ENCODE results near the gene KRT15.
A peak's percentile ranks its signal among the peaks of the same experiment; 100 is the strongest.

Gene KRT15

DNA sequence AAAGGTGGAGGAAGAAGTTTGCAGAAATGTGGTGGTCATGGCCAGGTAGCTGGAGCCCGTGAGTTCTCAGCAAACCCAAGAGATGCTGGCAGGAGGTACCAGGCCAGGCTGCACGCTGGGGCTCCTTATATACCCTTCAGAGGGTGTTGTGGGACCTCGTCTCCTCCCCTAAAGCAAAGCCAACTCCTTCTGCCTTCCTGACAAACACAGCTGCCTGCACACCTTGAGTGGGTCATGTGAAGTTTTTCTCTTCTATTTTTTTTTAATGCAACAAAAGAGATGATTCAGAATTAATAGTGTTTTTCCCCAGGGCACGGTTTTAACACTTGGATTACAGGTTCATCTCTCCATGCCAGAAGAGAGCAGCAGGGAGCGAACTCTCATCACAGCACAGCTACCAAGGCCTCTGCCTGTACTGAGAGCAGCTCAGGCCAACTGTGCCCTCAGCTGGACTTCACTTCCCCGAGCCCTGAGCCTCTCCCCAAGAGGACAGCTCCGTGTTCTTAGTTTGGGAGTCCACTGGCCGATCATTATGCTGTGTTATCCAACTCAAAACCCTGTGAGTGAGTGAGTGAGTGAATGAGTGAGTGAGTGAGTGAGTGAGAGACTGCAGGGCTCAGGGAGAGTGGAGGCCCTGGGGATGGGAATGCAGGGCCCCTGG, at the start of gene KRT15:
Gene KRT15 (minus strand): TSS at position 102 of the 661 bp plus-strand sequence. CDS start 63 bp downstream, at position 39.
- DNase-seq: no peak

DNA sequence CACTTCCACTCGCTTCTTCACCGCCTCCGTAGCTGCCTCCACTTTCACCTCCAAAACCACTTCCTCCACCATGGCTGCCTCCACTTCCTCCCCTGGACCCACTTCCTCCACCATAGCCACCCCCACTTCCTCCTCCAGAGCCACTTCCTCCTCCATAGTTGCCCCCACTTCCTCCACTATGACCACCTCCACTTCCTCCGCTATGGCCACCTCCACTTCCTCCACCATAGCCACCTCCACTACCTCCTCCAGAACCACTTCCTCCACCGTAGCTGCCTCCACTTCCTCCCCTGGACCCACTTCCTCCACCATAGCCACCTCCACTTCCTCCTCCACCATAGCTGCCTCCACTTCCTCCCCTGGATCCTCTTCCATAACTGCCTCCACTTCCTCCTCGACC, 48.6 kb upstream of the KRT15 start:
- DNase-seq: no peak

DNA sequence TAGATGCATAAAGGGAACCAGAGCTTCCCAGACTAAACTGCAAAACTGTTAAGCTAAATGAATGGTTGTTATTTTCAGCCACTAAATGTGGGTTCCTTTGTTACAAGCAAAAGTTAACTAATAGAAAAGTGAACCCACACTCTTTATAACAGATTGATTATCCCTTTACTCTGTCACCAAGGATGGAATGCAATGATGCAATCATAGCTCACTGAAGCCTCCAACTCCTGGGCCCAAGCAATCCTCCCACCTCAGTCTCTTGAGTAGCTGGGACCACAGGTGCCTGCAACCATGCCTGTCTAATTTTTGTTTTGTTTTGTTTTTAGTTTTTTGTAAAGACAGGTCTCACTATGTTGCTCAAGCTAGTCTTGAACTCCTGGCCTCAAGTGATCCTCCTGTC, 46.6 kb upstream of the KRT15 start:
- no peak for DNase-seq

DNA sequence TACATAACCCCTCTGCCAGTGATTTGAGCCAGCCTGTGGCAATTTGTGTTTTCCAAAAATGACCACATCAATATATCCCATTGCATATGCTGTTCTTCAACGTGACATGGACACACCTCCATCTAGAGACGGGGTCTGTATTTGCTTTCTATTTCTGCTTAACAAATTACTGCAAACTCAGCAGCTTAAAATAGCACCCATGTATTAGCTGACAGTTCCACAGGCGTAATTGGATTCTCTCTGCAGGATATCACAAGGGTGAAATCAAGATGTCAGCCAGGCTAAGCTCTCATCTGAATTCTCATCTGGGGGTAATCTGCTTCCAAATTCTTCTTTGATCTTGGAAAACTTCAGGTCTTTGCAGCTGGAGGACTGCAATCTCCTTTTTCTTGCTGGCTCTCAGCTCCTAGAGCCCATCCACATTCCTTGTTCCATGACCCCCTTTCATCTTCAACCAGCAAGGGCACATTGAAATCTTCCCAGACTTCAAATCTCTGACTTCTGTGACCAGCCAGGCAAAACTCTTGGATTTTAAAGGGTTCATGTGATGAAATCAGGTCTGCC, 45.0 kb upstream of the KRT15 start:
- DNase-seq: no peak

DNA sequence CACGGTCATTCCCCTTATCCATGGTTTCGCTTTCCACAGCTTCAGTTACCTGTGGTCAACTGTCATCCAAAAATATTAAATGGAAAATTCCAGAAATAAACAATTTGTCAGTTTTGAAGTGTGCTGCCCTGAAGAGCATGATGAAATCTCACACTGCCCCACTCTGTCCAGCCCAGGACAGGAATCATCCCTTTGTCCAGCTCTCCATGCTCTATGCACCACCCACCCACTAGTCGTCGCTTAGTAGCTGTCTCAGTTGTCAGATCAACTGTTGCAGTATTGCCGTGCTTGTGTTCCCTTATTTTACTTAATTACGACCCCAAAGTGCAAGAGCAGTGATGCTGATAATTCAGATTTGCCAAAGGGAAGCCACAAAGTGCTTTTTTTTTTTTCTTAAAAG, 42.9 kb upstream of the KRT15 start:
- DNase-seq: no peak

DNA sequence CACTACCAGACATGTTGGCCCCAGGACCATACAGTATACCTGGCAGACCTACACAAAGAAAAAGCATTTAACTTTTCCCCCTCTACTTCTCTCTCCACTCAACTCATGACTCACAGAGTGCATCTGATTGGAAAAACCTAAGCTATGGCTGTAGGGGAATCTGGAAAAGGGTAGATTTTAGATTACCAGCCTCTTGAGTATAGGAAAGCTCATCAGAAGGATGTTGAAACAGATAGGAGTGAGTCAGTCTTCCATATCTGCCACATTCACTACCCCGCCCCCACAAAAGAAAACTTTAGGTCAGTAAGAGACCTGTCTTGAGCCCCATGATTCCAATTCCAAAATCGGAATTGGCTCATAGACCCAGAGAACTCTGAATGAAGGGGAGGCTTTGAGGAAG, 40.9 kb upstream of the KRT15 start:
- DNase-seq: no peak

DNA sequence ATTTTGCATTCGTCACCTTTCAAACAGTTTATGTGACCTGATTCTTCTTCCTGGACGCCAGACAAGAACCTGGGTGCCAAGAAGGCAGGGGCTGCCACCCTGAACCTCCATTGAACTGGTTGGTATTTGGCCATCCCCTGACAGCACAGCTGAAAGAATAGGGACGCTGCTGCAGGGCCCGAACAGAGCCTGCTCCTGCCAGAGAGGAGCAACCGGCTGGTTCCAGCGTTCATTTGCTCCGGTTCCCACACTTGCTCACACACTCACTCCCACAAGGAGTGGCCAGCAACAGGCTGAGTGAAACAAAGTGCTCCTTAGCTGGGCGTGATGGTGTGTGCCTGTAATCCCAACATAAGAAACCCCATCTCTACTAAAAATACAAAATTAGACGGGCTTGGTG, 38.2 kb upstream of the KRT15 start:
- no peak for DNase-seq

DNA sequence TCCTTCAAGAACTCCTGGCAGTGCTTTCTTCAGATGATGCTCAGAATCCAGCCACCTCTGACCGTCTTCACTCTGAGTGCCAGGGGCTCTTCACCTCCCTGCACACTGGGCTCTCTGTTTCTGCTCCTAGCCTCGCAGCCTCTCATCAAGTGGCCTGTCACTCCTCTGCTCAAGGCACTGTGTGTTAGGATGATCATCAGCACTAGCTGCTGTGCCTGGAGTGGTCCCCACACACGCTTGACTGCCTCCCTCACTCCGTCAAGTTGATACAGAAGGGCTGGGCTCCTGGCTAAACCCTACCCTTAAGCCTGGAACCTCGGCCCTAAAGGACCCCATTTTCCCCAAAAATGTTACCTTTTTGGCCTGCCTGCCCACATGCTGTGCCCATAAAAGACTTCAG, 37.6 kb upstream of the KRT15 start:
- no peak for DNase-seq

DNA sequence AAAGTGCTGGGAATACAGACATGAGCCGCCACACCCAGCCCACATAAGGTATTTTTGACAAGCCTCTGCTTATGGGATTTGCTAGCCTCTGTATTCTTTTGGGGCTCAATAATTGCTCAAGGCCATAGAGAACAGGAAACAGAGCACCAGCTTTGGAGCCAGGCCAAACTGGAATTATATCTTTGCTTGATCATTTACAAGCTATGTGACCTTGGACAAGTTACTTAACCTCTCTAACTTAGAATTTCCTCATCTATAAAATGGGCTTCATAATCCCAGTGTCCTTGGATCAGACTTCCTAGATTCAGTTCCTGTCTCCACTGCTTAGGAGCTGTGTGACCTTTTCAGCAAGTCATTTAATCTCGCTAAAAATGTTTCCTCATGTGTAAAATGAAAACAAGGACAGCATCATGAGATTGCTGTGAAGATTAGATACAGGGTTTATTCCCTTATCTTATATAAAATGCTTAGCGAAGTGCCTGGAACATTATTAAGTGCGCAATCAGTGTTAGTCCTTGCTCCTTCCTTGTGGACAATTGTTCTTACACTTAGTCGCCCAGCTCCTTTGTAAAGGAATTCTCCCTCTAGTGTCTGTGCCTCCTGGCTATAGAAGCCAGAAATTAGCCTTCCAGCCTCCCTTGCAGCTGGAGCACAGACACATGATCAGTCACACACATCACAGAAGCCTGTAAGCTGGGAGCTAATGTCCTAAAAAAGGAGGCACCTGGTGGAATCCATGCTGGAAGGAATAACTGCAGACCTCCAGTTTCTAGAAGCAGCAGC, 36.6 kb upstream of the KRT15 start:
- no peak for DNase-seq

DNA sequence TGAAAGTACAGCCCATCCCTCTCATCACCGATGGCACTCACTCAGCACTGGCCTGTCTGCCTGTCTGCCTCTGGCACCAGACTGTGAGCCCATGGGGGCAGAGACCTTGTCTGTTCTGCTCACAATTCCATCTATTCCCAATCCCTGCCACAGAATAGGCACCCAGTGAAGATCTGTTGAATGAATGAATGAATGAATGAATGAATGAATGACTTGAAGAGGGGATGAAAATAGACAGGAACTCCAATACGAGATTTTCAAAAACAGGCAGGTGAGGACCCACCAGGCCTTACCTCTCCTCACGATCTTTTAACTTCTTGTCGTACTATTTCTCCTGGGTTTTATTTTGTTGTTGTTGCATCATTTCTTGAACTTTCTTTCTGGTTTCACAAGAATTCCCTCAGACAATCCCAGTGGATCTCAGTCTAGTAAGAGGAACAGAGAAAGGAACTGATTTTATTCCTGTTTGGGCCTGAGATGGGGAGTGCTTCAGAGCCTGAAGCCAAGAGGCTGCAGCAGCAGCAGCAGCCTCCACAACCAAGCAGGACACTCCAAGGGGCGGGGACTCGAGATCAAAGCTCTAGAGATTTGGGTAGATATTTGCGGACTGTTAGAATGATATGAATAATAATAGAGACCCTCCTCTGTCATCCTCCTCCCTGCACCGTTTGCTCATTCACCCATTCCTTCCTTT, 35.4 kb upstream of the KRT15 start:
- no peak for DNase-seq

DNA sequence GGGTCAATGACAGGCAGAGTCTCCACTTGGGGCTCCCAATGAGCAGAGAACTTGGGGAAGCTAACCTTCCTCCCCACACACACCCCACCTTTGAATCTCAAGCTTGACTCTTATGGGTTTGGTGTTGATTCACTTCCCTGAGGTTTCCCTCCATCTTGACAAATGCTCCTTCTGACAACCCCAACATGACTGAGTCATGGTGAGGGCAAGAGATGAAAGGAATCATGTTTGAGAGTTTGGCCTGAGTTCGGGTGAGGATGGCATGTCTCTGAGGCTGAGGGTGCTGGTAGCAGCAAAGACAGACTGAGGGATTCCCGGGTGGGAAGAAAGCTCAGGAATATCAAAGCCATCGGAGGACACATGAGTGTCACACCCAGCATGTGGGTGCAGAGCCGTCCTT, 34.5 kb upstream of the KRT15 start:
- no peak for DNase-seq

DNA sequence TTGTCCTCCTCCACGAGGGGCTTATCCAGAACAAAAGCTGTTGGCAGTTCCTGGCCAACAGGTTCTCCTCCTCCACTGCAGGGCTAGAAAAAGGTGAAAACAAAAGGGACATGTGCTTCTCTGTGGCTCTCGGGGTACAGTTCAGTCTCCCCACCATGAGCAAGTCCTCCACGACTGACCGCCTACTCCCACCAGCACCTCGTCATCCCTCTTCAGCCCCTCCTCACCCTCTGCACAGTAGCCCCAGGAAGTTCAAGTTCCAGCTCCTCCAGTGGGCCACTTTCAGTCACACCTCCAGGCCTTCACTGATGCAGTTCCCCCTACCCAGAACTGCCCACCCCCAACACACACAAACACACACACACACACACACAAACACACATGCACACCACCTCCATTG, 33.8 kb upstream of the KRT15 start:
- no peak for DNase-seq

DNA sequence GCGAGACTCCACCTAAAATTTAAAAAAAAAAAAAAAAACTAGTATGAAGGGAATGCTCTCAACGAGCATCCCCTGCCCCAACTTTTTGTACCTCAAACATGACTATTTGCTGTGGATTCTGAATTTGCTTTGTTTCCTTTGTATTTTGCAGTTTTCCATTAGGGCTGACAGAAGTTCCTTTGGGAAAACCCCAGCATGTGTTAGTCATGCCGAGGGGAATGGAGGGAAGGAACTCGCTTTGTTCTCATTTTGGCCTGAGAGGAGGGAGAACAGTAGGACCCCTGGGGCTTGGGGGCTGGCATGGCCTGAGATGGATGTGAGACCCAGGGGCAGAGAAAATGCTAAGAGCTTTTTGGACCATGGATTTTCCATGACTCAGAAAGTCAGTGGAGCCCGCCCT, 32.7 kb upstream of the KRT15 start:
- DNase-seq: no peak

DNA sequence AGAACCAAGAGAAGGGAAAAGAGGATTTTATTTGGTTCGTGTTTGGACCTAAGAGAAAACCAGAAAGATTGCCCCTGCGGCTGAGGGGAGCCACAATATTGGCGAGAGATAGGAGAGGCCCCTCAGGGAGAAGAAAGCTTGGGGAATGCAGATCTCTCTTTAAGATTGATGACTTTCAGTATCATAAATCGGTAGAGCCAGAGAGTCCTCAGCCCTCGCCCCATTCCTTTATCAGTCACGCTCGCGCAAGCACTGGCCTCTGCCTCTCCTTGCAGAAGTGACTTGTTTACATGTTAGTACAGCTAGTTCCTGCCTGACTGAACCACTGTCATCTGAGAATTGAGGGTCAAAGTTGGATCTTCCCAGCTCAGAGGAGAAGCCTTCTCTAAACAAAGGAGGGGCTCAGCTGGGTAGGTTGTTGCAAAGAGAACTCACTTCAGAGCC, 30.9 kb upstream of the KRT15 start:
- DNase-seq: no peak

DNA sequence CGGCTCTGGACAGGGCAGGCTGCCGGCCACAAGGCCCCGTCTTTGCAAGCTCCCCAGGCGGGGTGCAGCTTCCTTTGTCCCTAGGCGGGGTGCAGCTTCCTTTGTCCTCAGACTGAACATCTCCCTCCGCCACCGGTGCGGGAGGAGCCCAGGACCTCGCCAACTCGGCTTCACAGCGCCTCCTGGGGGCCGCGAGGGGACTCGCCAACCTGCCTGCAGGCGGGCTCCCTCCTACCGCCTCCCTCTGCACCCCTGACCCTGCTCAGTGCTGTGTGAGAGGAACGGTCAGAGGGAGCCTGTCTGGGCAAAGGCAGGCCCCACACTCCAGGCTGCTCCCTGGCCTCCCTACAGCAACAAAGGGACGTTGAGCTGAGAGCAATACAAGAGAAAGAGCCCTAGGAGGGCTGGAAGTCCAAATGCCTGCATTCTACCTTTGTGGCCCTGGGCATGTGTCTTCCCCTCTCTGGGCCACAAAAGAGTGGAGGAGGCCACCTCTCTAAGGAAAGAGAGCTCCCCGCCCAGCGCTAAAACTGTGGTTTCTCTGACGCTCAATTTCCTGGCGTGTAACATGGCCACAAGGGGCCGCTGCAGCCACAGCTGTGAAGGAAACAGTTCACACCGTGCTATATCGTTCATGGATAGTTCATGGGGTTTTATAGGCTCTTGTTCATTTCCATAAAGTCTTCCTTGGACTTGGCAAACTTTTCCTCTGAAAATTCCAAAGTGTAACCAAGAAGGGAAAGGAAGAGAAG, 30.3 kb upstream of the KRT15 start:
- peak; percentile 45 to 56 for DNase-seq

DNA sequence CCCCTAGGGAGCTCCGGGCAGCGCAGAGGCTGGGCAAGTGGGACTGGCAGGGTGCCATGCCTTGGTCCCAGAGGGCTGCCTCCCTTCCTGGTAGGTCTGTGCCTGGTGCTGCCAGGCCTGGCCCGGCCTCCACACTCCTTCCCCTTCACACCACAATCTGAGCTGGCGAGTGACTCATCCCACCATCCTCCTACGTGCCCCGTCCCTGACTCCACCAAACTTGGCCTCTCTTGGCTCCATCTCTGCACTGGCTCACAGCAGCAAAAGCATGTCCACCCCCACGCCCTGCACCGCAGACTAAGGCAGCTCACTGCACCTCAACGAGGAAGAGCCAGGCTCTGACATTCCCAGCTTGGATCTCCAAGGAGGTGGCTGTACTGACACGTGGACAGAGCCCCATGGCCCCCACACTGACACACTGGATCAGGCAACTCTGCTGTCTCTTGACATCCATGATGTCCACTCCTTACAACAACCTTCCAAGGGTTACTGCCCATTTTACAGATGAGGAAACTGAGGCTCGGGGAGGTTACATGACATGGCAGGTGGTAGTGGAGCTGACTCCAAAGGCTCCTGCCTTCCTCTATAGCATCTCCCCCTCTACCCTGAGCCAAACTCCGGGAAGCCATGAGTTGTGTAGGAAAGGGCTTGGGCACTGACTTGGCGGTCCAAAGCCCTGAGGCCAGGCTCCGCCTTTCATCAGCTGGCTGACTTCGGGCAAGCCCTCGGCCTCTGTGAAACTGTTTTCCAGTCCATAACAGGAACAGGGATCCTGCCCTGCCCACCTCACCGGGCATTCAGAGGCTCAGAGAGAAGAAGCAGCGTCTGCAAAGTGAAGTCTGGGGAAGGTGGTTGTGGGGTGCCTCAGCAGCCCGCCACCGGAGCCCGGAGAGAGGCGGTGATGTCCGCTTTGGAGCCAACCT, 29.5 kb upstream of the KRT15 start:
- peak; percentile 43 to 88 for DNase-seq

DNA sequence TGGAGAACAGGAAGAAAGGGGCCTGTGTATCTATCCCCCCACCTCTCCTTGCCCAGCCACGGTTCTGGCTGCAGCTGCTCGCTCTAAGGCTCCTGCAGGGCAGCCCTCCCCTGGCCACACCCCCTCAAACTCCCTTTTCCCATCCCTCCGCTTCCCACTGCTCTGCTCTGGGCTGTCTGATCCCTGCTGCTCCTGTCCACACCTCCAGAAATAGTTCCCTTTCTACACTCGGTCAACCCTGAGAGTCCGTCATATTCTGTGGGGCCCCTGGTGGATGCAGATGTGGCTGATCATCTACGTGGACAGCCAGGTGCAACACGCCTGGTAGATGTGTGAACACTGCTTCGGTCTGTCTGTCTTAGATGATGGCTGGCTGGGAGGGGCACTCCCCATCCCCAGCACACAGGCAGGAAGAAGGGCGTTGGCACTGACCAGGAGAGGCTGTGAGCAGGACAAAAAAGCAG, 28.7 kb upstream of the KRT15 start:
- DNase-seq: no peak

DNA sequence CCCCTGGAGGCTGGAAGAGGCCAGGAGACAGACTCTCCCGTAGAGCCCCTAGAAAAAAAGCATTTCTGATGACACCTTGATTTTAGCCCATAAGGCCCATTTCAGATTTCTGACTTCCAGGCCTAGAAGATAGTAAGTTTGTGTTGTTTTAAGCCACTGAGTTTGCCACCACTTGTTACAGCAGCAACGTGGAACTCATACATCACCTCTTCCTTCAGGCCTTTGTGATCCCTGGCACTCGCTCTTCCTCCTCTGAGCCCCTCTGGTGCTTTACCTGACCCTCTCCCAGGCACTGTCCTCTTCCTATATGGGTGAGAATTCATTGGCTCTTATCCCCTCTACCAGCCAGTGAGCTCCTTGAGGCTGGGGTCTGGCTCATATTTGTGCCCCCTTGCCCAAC, 28.1 kb upstream of the KRT15 start:
- no peak for DNase-seq

DNA sequence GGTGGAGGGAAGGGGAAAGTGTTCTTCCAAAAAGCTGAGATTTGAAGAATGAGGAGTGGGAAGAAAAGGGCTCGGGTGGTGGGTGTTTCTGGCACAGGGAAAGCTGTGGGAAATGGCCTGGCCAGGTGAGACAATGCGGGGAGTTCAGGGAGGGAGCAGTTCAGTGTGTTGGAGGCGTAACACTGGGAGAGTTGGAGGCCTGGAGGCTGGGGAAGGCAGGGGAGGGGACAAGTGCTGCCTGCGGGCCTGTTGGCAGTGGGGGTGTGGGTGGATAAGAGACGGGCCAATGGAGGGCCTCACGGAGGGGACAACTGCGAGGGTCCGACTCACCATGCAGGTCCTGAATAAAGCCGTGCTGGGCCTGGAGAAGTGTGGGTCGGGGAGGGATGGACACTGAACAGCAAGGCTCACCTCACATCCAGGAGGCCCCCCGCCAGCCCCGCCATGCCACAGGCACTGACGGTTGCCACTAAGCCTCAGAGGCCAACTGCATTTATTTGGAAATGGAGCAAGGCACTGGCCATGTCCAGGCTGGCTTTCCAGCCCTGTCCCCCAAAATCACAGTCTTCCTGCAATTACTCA, 27.2 kb upstream of the KRT15 start:
- DNase-seq: no peak

DNA sequence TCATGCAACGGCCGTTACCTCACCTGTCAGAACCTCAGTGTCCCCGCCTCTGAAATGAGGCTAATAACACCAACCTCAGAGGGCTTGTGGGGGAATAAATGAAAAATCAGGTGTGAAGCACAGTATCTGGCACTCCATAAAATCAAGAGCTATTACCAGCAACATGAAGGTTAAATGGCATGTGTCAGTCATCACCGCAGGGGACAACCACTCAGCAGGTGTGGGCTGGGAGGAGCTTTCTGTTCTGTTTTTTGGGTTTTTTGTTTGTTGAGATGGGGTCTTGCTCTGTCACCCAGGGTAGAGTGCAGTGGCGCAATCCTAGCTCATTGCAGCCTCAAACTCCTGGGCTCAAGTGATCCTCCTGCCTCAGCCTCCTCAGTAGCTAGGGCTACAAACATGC, 26.2 kb upstream of the KRT15 start:
- DNase-seq: no peak

DNA sequence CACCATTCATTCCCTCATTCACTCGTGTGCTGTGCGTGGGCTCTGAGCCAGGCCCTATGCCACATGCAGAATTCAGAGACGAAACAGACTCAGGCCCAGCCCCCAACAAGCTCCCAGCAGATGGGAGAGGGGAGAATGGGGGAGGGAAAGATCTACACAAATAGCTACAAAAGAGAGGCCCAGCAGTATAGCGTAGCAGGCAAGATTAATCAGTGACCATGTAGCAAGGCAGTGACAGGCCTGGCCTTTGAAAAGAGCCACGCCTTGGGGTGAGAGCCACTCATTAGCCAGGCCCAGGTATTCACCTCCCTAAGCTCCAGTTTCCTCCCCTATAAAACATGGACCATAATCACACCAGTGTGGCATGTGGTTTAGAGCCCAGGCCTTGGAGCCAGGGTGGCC, 25.8 kb upstream of the KRT15 start:
- DNase-seq: no peak

Data from bone marrow (tissue), 2 donors.